ENCODE data around the gene SLC6A17. TPM values are rescaled to one million over a fixed set of nuclear protein-coding genes. Genes with fewer than 3 reads are reported as not detected.

The SLC6A17 gene
- total RNA-seq, 1 experiment from 2014 or later = 0.17 TPM

DNA sequence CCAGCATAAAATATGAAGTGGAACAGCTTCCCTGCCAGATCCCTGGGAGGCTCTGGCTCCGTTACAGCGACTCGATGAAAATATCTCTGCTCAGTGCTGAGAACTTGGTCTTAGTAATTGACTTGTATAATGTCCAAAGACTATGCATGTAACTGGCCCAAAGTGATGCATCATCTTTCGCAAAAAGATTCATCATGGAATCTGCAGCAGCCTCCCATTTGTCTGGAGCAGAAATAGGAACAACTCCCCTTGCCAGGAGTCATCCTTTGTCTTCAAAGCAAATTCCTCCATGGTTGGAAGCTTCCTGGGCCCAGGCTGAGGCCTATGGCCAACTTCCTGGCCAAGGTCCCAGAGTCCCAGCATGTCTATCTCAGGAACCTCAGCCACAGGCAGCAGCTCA, 16.9 kb upstream of the SLC6A17 start:
- no peaks in the 10 kb centered on the region for H3K23me2 ChIP-seq (ENCODE audit: insufficient read length, low read depth, low read length, poor library complexity, severe bottlenecking)
- H3K4me3 Mint-ChIP-seq = no peak overlapping the region
- no peak overlapping the region for H2BK12ac ChIP-seq (ENCODE audit: insufficient read length, low read depth, low read length)
- H3K4me1 ChIP-seq (ENCODE audit: insufficient read depth, low read length) = peaks cover 8% of the 10 kb centered on the region; the same call in 1 of the 2 replicates
- H4K91ac ChIP-seq (ENCODE audit: insufficient read length, low read depth, low read length) = no peak overlapping the region
- H2BK120ac ChIP-seq (ENCODE audit: low read depth, low read length, poor library complexity, severe bottlenecking) = no peak overlapping the region
- H3T11ph ChIP-seq (ENCODE audit: low read length) = no peak overlapping the region
- H3K4ac ChIP-seq (ENCODE audit: low read depth, low read length) = no peak overlapping the region
- no peak overlapping the region for H3K27ac ChIP-seq (ENCODE audit: insufficient read length, low read depth, low read length)
- no peak overlapping the region for H4K5ac ChIP-seq (ENCODE audit: insufficient read length, low read depth, low read length)
- no peak overlapping the region for H2AFZ ChIP-seq (ENCODE audit: low read length)
- H2AK5ac ChIP-seq (ENCODE audit: insufficient read length, low read length) = no peak overlapping the region
- no peak for DNase-seq
- H3K23ac ChIP-seq (ENCODE audit: insufficient read length, low read depth, low read length) = no peak overlapping the region
- H3K9me3 ChIP-seq (ENCODE audit: control insufficient read depth, low read depth, low read length) = no peaks in the 10 kb centered on the region
- H3K9ac ChIP-seq (ENCODE audit: extremely low read depth, insufficient read length, low read length) = no peak overlapping the region
- no peak overlapping the region for H3K56ac ChIP-seq (ENCODE audit: insufficient read length, low read depth, low read length)
- H4K20me1 ChIP-seq (ENCODE audit: control insufficient read depth, insufficient read depth, insufficient read length) = no peaks in the 10 kb centered on the region
- H3K4me2 ChIP-seq (ENCODE audit: insufficient read depth, insufficient read length, low read length) = no peak overlapping the region
- no CpG with 5 or more reads among the region's 4 CpGs for WGBS (ENCODE audit: extremely low coverage, insufficient read length, low lambda C conversion rate)
- H3K79me1 ChIP-seq (ENCODE audit: insufficient read depth, low read depth, low read length, poor library complexity, severe bottlenecking) = no peaks in the 10 kb centered on the region
- peaks cover 35 to 45% of the 10 kb centered on the region in 2 experiments for H3K4me1 Mint-ChIP-seq
- peaks cover 7% of the 10 kb centered on the region; the same call in 1 of the 2 replicates for H3K27me3 ChIP-seq (ENCODE audit: insufficient read depth, low read length)
- H4K8ac ChIP-seq (replicated peaks; ENCODE audit: insufficient read length, low read depth, low read length) = no peak overlapping the region
- H3K27me3 Mint-ChIP-seq (ENCODE audit: low read depth) = peaks cover 61% of the 10 kb centered on the region
- no peak overlapping the region for H2BK15ac ChIP-seq (ENCODE audit: low read depth, low read length)
- H3K79me2 ChIP-seq (ENCODE audit: insufficient read depth, low read length) = no peaks in the 10 kb centered on the region
- no peak overlapping the region for H3K27ac Mint-ChIP-seq
- H2BK5ac ChIP-seq (ENCODE audit: insufficient read length, low read length) = no peak overlapping the region
- TF ChIP-seq CTCF (conservative IDR thresholded peaks at IDR 0.05) = no peak
- no peak overlapping the region for H3K18ac ChIP-seq (ENCODE audit: insufficient read length, low read depth, low read length)
- H3K9me3 Mint-ChIP-seq = no peaks in the 10 kb centered on the region; a peak in 1 of 5 replicates
- no peak overlapping the region for H3K14ac ChIP-seq (ENCODE audit: insufficient read depth, low read length)
- H3K36me3 Mint-ChIP-seq (ENCODE audit: insufficient read depth in 1 of 3, low read depth in 3 of 3) = no peaks in the 10 kb centered on the region
- H2BK20ac ChIP-seq (ENCODE audit: low read depth, low read length, poor library complexity, severe bottlenecking) = no peak overlapping the region

Measured in H9 (cell line).